HPDE6-E6E7 (cell line): Measurements from ENCODE around the gene IMMP2L.

Source experiments
- DNase-seq: peaks from one replicate; pipeline ENCODE4 v3.0.0; 2011; ENCODE audit warnings: missing footprints; ENCODE audit errors: extremely low spot score

Gene IMMP2L

DNA sequence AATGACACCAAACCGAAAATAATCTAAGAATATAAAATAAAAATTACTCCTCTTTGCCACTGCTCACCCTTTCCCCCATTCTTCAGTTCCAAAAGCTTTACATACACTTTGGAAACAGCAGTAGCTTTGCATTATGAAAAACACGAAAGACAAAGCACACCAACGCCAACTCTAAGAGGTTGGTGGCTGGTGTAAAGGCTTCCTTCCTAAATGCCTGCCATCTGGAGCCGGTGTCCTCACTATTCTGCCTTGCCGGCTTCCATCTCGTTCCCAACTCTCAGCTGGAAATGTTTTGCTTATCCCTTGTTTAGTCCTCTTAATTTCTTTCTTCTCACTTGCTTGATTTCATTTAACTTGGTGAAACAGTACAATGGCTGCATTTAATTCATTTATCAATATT lies 752.5 kb downstream of the IMMP2L start:
- DNase-seq: no peak

GRCh38 chr7:110808361-110808760 lies 753.9 kb downstream of the IMMP2L start:
- no peak for DNase-seq

- no peak for DNase-seq
Measured at GRCh38 chr7:110804501-110804900, 757.8 kb downstream of the IMMP2L start.

DNA sequence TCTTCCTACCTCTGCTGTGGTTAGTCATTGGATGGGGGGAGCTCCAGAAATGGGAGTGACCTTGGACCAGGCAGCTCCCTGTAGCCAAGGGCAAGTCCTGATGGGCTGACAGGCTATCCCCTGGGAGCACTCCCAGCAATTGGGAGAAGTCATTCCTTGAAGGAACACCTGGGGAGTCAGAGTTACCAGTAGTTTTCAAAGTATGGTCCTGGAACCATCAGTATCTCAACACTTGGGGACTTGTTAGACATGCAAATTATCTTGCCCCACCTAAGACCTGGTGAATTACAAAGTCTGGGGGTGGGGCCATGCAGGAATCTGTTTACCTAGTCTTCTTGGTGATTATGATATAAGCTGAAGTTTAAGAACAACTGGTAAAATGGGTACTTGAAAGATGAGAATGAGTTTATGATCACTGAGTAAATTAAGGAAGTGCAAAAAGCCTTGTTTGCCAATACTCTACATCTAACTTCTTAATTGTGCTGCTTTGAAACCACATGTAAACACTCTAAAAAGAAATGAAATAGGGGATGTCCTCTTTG lies 758.6 kb downstream of the IMMP2L start:
- DNase-seq: no peak

DNA sequence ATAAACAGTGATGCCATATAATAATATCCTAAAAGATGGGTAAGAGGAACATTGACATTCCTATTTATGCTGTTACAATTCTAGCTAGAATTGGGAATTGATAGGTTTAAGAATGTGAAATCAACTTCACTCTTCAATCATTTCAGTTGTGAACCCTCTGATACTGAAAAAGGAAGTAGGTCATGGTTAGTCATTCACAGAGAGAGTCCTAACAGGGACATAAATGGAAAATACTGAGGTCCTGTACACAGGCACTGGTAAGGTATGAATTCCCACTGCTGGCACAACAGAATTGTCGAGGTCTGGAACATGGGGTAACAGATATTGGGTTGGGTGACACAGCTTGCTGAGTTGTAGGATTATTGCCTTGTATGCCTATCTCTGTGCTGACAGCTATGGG lies 760.8 kb downstream of the IMMP2L start:
- no peak for DNase-seq

DNA sequence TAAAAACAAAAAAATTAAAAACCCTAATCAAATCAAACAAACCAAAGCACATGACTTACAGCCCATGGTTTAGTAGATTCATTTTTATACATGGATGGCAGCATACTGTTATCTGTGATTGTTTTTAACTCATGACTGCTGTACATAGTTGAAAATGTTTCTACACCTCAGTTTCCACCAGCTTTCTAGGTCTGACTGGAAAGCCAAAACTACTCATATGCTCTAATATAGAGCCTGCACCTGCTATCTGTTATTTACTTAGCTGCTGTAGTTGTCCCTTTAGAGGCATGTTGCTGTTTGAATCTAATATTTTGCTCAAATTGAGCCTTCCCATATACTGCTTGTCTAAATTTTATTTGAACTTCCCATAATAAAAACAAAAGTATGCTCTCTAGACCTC lies 761.3 kb downstream of the IMMP2L start:
- DNase-seq: no peak

- no peak for DNase-seq
Measured at GRCh38 chr7:110797656-110798055, 764.6 kb downstream of the IMMP2L start.

DNA sequence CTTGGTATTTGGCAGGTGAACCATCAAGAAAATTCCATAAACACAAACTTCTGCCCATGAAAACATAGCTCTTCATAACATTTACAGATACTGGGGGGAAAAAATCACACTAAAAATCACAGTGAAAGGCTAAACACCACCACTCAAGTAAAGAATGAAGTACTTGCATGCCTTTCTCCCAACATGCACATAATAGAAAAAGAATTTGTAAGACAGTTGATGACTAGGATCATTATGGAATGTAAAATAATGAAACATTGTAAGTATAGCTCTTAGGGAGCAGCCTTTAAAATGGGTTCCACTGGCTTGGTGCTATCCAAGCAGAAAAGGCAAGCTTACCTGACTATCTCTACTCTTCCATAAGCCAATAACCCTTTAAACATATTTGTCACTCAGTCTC lies 771.3 kb downstream of the IMMP2L start:
- DNase-seq: no peak

DNA sequence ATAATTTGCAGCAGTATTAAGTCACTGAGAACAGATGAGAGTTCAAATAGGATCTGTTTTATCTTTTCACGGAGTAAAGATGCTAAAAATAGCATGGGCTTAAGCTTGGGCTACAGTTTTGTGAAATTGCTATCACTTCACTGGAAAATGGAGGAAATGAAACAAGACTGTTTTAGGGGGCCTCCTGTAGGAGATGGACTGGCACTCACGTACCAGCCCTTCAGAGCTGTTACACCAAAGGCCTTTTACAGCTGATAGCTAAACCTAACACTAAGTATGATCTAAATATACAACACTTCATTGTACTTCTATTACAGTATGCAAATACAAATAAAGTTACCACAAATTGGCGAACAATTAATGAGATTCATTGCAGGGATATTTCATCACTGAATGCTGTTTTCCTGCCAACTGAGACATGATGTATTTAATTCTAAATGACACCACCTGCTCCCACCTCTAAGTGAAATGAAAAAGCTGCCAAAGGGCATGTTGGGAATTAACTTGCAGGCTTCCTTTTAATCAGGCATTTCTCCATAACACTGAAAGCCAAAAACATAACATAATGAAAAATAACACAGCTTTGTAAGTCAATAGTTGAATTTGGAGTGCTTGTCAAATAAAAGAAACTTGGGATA lies 775.8 kb downstream of the IMMP2L start:
- DNase-seq: no peak

DNA sequence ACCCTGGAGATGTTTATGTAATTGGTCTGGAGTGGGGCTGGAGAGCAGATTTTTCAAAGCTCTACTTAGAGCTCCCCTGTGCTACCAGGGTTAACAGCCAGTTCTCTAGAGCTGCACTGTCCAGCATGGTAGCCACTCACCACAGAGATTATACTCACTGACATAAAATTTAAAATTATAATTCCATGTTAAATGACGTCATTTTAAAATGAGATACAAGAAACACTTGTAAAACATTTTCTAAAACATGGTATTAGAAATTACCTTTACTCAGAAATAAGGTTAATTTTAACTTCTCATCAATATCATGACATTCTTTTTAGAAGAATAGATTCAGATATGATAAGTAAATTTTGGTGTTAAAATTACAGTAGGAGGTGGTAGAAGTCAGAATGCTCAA lies 777.5 kb downstream of the IMMP2L start:
- DNase-seq: no peak

DNA sequence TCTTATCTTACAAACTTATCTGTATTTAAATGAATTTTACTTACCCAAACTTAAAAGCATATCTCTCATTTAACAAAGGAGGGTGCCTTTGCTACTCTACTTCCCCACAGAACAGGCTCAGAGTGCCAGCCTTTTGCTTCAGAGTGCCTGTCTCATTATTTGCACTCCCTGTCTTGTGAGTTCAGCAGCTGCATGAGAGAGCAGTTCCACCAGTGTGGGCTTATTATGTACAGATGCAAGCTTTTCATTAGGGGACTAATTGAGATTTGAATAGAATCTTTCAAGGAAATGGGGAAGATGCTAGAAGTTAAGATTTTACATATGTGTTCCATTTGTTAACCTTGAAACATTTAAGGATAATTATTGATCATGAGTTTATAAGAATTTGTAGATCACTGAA lies 781.6 kb downstream of the IMMP2L start:
- no peak for DNase-seq

GRCh38 chr7:110779339-110779738 lies 783.0 kb downstream of the IMMP2L start:
- no peak for DNase-seq

DNA sequence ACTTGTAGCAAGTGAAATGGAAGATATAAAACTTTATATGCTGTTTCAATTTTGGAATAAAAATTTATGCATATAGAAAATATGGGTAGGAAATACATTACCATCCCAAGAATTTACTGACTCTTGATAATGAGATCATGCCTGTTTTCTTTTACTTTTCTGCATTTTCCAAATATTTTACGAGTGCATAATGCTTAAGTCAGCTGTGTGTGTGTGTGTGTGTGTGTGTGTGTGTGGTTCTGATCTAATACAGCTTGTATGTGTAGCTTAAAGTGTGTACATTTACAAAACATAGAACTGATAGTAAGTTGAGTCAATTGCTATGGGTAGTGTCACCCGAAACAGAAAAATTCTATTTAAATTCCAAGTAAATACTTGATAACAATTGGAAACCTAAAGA lies 787.2 kb downstream of the IMMP2L start:
- DNase-seq: no peak

GRCh38 chr7:110774071-110774470 lies 788.2 kb downstream of the IMMP2L start:
- DNase-seq: no peak

GRCh38 chr7:110772615-110773014 lies 789.7 kb downstream of the IMMP2L start:
- no peak for DNase-seq

GRCh38 chr7:110771717-110772116 lies 790.6 kb downstream of the IMMP2L start:
- DNase-seq: no peak

DNA sequence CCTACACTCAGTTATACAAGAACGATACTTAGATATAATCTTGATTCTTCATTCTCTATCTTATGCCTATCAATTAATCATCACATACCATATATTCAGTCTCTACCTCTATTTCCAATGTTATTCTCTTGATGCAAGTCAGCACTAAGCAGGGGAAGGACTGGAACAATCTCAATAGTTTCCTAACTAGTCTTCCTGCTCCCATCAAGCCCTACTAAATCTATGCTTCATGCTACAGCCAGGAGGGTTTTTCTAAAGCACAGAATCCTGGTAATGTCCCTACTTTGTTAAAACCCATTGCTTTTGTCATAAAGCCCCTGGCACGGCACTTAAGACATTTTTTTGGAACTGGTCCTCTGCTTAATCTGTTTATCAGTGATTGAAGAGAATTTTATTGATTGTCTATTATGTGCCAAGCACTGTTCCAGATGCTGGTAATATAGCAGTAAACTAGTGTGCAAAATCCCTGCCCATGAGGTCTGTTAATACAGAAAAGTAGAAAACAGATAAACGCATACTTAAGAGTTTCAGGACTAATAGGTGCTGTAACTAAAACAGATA lies 794.7 kb downstream of the IMMP2L start:
- DNase-seq: no peak

GRCh38 chr7:110766864-110767263 lies 795.4 kb downstream of the IMMP2L start:
- no peak for DNase-seq

- no peak for DNase-seq
Measured at GRCh38 chr7:110764852-110765251, 797.4 kb downstream of the IMMP2L start.

GRCh38 chr7:110762546-110763225 lies 799.6 kb downstream of the IMMP2L start:
- DNase-seq: no peak

- no peak for DNase-seq
Measured at GRCh38 chr7:110760341-110760740, 802.0 kb downstream of the IMMP2L start.

- DNase-seq: no peak
Measured at GRCh38 chr7:110759069-110759468, 803.2 kb downstream of the IMMP2L start.

GRCh38 chr7:110754649-110755048 lies 807.6 kb downstream of the IMMP2L start:
- DNase-seq: no peak
